H1 (cell line): Measurements from ENCODE around the gene OXCT2. TPM values are rescaled to one million over a fixed set of nuclear protein-coding genes. Genes with fewer than 3 reads are reported as not detected.

ENCODE experiments used
- CTCF ChIA-PET: fragments of 300-600 bp; sonication (Branson Sonifier 250); formaldehyde crosslinking; loops from one replicate; lab custom pipeline; 2021; ENCODE audit not compliant: partially characterized antibody; lab: Charles Lee
- POLR2A ChIA-PET: fragments of 300-600 bp; sonication (Branson Sonifier 250); formaldehyde crosslinking; loops from one replicate; lab custom pipeline; 2021; ENCODE audit warnings: inconsistent platforms; ENCODE audit not compliant: partially characterized antibody; lab: Charles Lee
- DNase-seq, 2 experiments: peaks; one replicate each; pipeline versions ENCODE4 v3.0.0 to v3.0.0-alpha.2; 2010 to 2022; ENCODE audit warnings: low spot score in 2 of 2, low read depth in 1 of 2, mixed read lengths in 1 of 2
- FAIRE-seq: peaks from 2 replicates; lab custom pipeline; 2011; peaks lifted over from hg19 to GRCh38; lab: Jason Lieb, UNC
- H2AFZ ChIP-seq: 2 replicates; pipeline ENCODE4 v1.8.1; 2012; ENCODE audit warnings: low read length, inconsistent platforms
- H2AK5ac ChIP-seq: 2 replicates; pipeline ENCODE4 v1.6.1; 2013; ENCODE audit warnings: low read depth, low read length
- H2BK120ac ChIP-seq: replicated peaks from 2 replicates; pipeline ENCODE3; 2013; ENCODE audit warnings: low read depth, low read length, inconsistent platforms
- H2BK12ac ChIP-seq: 2 replicates; pipeline ENCODE4 v1.6.1; 2013; ENCODE audit warnings: low read depth, low read length
- H2BK15ac ChIP-seq: 2 replicates; pipeline ENCODE4 v1.6.1; 2013; ENCODE audit warnings: low read length
- H2BK20ac ChIP-seq: 2 replicates; pipeline ENCODE4 v1.6.1; 2013; ENCODE audit warnings: low read length
- H2BK5ac ChIP-seq: 2 replicates; pipeline ENCODE4 v1.6.1; 2013; ENCODE audit warnings: low read depth, low read length
- H3K14ac ChIP-seq: 2 replicates; pipeline ENCODE4 v1.6.1; 2013; ENCODE audit warnings: inconsistent platforms; ENCODE audit not compliant: insufficient read length
- H3K18ac ChIP-seq: 2 replicates; pipeline ENCODE4 v1.6.1; 2013; ENCODE audit warnings: low read length; ENCODE audit errors: extremely low read depth
- H3K23ac ChIP-seq: 2 replicates; pipeline ENCODE4 v1.6.1; 2013; ENCODE audit warnings: inconsistent platforms; ENCODE audit not compliant: insufficient read length
- H3K23me2 ChIP-seq: 2 replicates; pipeline ENCODE4 v1.6.1; 2013; ENCODE audit warnings: low read depth, low read length
- H3K27ac ChIP-seq: 2 replicates; pipeline ENCODE4 v1.6.1; 2011; ENCODE audit warnings: low read depth, low read length, inconsistent platforms
- H3K27me3 ChIP-seq, 4 experiments: replicated peaks in 1 of 4; 1 replicate in 1 of 4; 2 replicates in 3 of 4; pipeline versions ENCODE4 v1.6.1 to v1.8.1; 2011 to 2013; ENCODE audit warnings: low read length in 3 of 4, mild to moderate bottlenecking in 3 of 4, inconsistent platforms in 2 of 4, mixed read lengths in 2 of 4, moderate library complexity in 1 of 4; ENCODE audit not compliant: control insufficient read depth in 3 of 4, insufficient read depth in 3 of 4; ENCODE audit errors: extremely low read depth in 1 of 4
- H3K36me3 ChIP-seq, 4 experiments: 2 replicates each; pipeline versions ENCODE4 v1.6.1 to v1.8.1; 2011 to 2013; ENCODE audit warnings: mild to moderate bottlenecking in 4 of 4, low read length in 3 of 4, moderate library complexity in 2 of 4, control low read depth in 1 of 4, inconsistent platforms in 1 of 4; ENCODE audit not compliant: insufficient read depth in 4 of 4, control insufficient read depth in 2 of 4
- H3K4ac ChIP-seq: replicated peaks from 2 replicates; pipeline ENCODE3; 2013; ENCODE audit warnings: low read length, low read depth, mixed read lengths, inconsistent platforms; ENCODE audit not compliant: insufficient read length
- H3K4me1 ChIP-seq, 4 experiments: replicated peaks in 1 of 4; 1 replicate in 1 of 4; 2 replicates in 3 of 4; pipeline versions ENCODE4 v1.6.1 to v1.8.1; 2011 to 2013; ENCODE audit warnings: low read length in 3 of 4, inconsistent platforms in 2 of 4, mixed read lengths in 1 of 4; ENCODE audit not compliant: insufficient read depth in 4 of 4, control insufficient read depth in 3 of 4
- H3K4me2 ChIP-seq, 2 experiments: 2 replicates each; pipeline versions ENCODE4 v1.6.1 to v1.8.1; 2011 to 2013; ENCODE audit warnings: low read depth in 2 of 2, low read length in 2 of 2, control low read depth in 1 of 2, inconsistent platforms in 1 of 2, mild to moderate bottlenecking in 1 of 2; ENCODE audit not compliant: insufficient read depth in 1 of 2
- H3K4me3 ChIP-seq, 4 experiments: fragments of 200-600, 300-600 bp in 1 of 4; sonication (generic), shearing (Covaris generic), sonication (Bioruptor Twin) in 1 of 4; 2 replicates each; pipeline versions ENCODE4 v1.5.1 to v1.8.1; 2011 to 2016; ENCODE audit warnings: low read length in 4 of 4, low read depth in 3 of 4, control low read depth in 2 of 4, inconsistent platforms in 2 of 4, mild to moderate bottlenecking in 2 of 4, mixed read lengths in 1 of 4, moderate library complexity in 1 of 4; ENCODE audit not compliant: insufficient read depth in 2 of 4; ENCODE audit errors: extremely low read depth in 1 of 4
- H3K56ac ChIP-seq: replicated peaks from 2 replicates; pipeline ENCODE3; 2013; ENCODE audit warnings: low read depth, mild to moderate bottlenecking, mixed read lengths, low read length, inconsistent platforms; ENCODE audit not compliant: insufficient read length
- H3K79me1 ChIP-seq: 2 replicates; pipeline ENCODE4 v1.6.1; 2013; ENCODE audit warnings: low read depth, low read length, control low read depth
- H3K79me2 ChIP-seq, 2 experiments: 2 replicates each; pipeline versions ENCODE4 v1.6.1 to v1.8.1; 2012 to 2013; ENCODE audit warnings: low read length in 2 of 2, mild to moderate bottlenecking in 2 of 2, inconsistent platforms in 1 of 2; ENCODE audit not compliant: insufficient read depth in 2 of 2, control insufficient read depth in 1 of 2
- H3K9ac ChIP-seq, 4 experiments: replicated peaks in 1 of 4; 1 replicate in 1 of 4; 2 replicates in 3 of 4; pipeline versions ENCODE4 v1.6.1 to v1.8.1; 2011 to 2013; ENCODE audit warnings: low read depth in 3 of 4, low read length in 3 of 4, control low read depth in 2 of 4, mild to moderate bottlenecking in 2 of 4, moderate library complexity in 2 of 4, inconsistent platforms in 1 of 4; ENCODE audit errors: extremely low read depth in 1 of 4
- H3K9me3 ChIP-seq, 2 experiments: 2 replicates each; pipeline versions ENCODE4 v1.6.1 to v1.8.1; 2012 to 2013; ENCODE audit warnings: mild to moderate bottlenecking in 2 of 2, moderate library complexity in 2 of 2, control low read depth in 1 of 2, inconsistent platforms in 1 of 2, low read depth in 1 of 2, low read length in 1 of 2, mixed read lengths in 1 of 2; ENCODE audit not compliant: insufficient read depth in 2 of 2
- H4K20me1 ChIP-seq, 2 experiments: replicated peaks in 1 of 2; 2 replicates each; pipeline versions ENCODE3 to v1.8.1; 2011 to 2013; ENCODE audit warnings: inconsistent platforms in 2 of 2, low read length in 2 of 2, mild to moderate bottlenecking in 1 of 2; ENCODE audit not compliant: insufficient read depth in 2 of 2, control insufficient read depth in 1 of 2
- H4K5ac ChIP-seq: 2 replicates; pipeline ENCODE4 v1.6.1; 2013; ENCODE audit warnings: low read length, low read depth, mixed read lengths, inconsistent platforms; ENCODE audit not compliant: insufficient read length
- H4K8ac ChIP-seq: 2 replicates; pipeline ENCODE4 v1.8.0; 2013; ENCODE audit warnings: mild to moderate bottlenecking, moderate library complexity, low read length, inconsistent platforms; ENCODE audit not compliant: insufficient read depth; ENCODE audit errors: extremely low read depth
- H4K91ac ChIP-seq: replicated peaks from 2 replicates; pipeline ENCODE3; 2013; ENCODE audit warnings: low read length, mixed read lengths, inconsistent platforms; ENCODE audit not compliant: insufficient read length
- ASH2L ChIP-seq: fragments of 200-600, 300-600 bp; sonication (generic); IDR thresholded peaks from one replicate; pipeline ENCODE4 v1.7.1; 2017; ENCODE audit warnings: low read length
- CTBP2 ChIP-seq: IDR thresholded peaks from 2 replicates; pipeline ENCODE4 v1.7.0; 2011; ENCODE audit warnings: borderline replicate concordance, mild to moderate bottlenecking, moderate library complexity, mixed read lengths, low read length; ENCODE audit not compliant: insufficient read depth, insufficient read length
- KDM4A ChIP-seq: IDR thresholded peaks from one replicate; pipeline ENCODE4 v1.7.1; 2012; ENCODE audit warnings: low read depth, mild to moderate bottlenecking, moderate library complexity, low read length, inconsistent platforms; ENCODE audit not compliant: severe bottlenecking
- RNF2 ChIP-seq: fragments of 200-900, 300-1000 bp; sonication (generic); IDR thresholded peaks from 2 replicates; pipeline ENCODE4 v1.7.1; 2016; ENCODE audit warnings: borderline replicate concordance, low read depth, mild to moderate bottlenecking, antibody characterized with exemption, low read length; ENCODE audit not compliant: poor library complexity, severe bottlenecking; ENCODE audit errors: missing control alignments
- WGBS, 2 experiments: shearing (Covaris generic) in 1 of 2; methylation state at CpG; one replicate each; pipeline versions ENCODE4 v1.1.6 to v1.1.7; 2013 to 2015; ENCODE audit warnings: low lambda C conversion rate in 2 of 2, mixed read lengths in 2 of 2, inconsistent platforms in 1 of 2, low coverage in 1 of 2, missing lambda C conversion rate in 1 of 2; ENCODE audit not compliant: insufficient replicate concordance in 2 of 2, insufficient coverage in 1 of 2, insufficient read length in 1 of 2; ENCODE audit errors: extremely low coverage in 1 of 2, missing lambda C conversion rate in 1 of 2; 5-methylcytosine and 5-hydroxymethylcytosine counted together
- polyA plus RNA-seq, 7 experiments: library from polyadenylated mRNA; depleted of rRNA in 3 of 7; stranded (reverse) in 5 of 7; unstranded in 2 of 7; fragments of >200 nt in 5 of 7; fragments of 200-250 nt in 2 of 7; gene quantifications; 1 replicate in 5 of 7; 2 replicates in 1 of 7; 4 replicates in 1 of 7; pipeline versions ENCODE4 v1.2.1 to v1.2.3, GENCODE V29; 2011 to 2013; ENCODE audit warnings: missing spikeins in 2 of 7, mixed read lengths in 2 of 7
- total RNA-seq: library from RNA; stranded (reverse); fragmentation: NEBNext Ultra II Directional; extraction: Animal tissue kit (Norgen Biotek cat#: 25700); gene quantifications from 2 replicates; pipeline ENCODE4 v1.2.1, GENCODE V29; 2021

The OXCT2 gene
- total and polyA plus RNA-seq, 2 of the 8 experiments (the other 6 are each of a cell fraction or from before 2014, with no cell fraction given): 2.6 to 2.9 TPM

GRCh38 chr1:39745016-39745670 lies 26.0 kb downstream of the OXCT2 start:
- Histone ChIP-seq H3K4ac (no peak overlapping the region), H3K4me1 (no peaks in the 10 kb centered on the region), H3K56ac (no peak overlapping the region), H3K18ac (no peak overlapping the region), H2BK5ac (no peak overlapping the region), H2BK120ac (no peak overlapping the region), H2BK15ac (no peak overlapping the region), H3K23me2 (no peaks in the 10 kb centered on the region), H2AK5ac (no peak overlapping the region), H3K9me3 (no peaks in the 10 kb centered on the region), H4K91ac (no peak overlapping the region), H3K79me2 (no peaks in the 10 kb centered on the region), H3K4me3 (no peak overlapping the region), H3K36me3 (peaks cover 20 to 69% (median 44%) of the 10 kb centered on the region in 4 experiments), H3K27me3 (no peaks in the 10 kb centered on the region), H3K14ac (no peak overlapping the region), H2BK12ac (no peak overlapping the region), H3K9ac (no peak overlapping the region), H4K8ac (no peak overlapping the region), H3K4me2 (no peak overlapping the region), H3K23ac (no peak overlapping the region), H2AFZ (no peak overlapping the region), H3K79me1 (no peaks in the 10 kb centered on the region; the same call in 1 of the 2 replicates), H2BK20ac (no peak overlapping the region), H3K27ac (no peak overlapping the region), H4K5ac (no peak overlapping the region), H4K20me1 (peaks cover 4 to 7% of the 10 kb centered on the region in 2 experiments)
- CTCF ChIA-PET: no interaction called here
- WGBS, 2 experiments: 93% methylated on average over 16 of the region's 16 CpGs; no CpG with 5 or more reads in 1 of the 2 experiments
- POLR2A ChIA-PET: interaction anchor here (2.4 kb wide), 1 partner anchor 11 kb away, joined by 4 read pairs; no protein-coding TSS in a partner anchor
- TF ChIP-seq KDM4A (no peak), CTBP2 (no peak), ASH2L (no peak), RNF2 (no peak)
- no peak for DNase-seq
- no peak for FAIRE-seq
